ENCODE data around the gene TMEM250.

GRCh38 chr9:136131629-136132511 is 13.2 kb upstream of the TMEM250 start:
- TF ChIP-seq CTCF (IDR thresholded peaks at IDR 0.05) (no peak), PBX3 (IDR thresholded peaks at IDR 0.05) (no peak), POLR2AphosphoS5 (IDR thresholded peaks at IDR 0.05; ENCODE audit: low read depth, low read length) (no peak), EP300 (IDR thresholded peaks at IDR 0.05; ENCODE audit: borderline replicate concordance in 1 of 2, low read depth in 1 of 2, low read length in 1 of 2) (no peak), CHD2 (IDR thresholded peaks at IDR 0.05; ENCODE audit: low read length, partially characterized antibody) (no peak), USF2 (IDR thresholded peaks at IDR 0.05; ENCODE audit: borderline replicate concordance, low read depth, low read length) (no peak), YY1 (IDR thresholded peaks at IDR 0.05; ENCODE audit: low read depth) (no peak), FOXM1 (IDR thresholded peaks at IDR 0.05; ENCODE audit: low read depth) (no peak)

All from SK-N-SH (cell line).